ENCODE data around the gene ZNFX1. TPM values are rescaled to one million over a fixed set of nuclear protein-coding genes. Genes with fewer than 3 reads are reported as not detected.
A peak's percentile ranks its signal among the peaks of the same experiment; 100 is the strongest.

Gene ZNFX1
- total and polyA plus RNA-seq, 2 donors (not counting 1 experiment from before 2014, with no cell fraction given), result 10.3 to 37.9 TPM

GRCh38 chr20:49291200-49291599 lies 13.3 kb upstream of the ZNFX1 start:
- Histone ChIP-seq H3K9me3 (ENCODE audit: control extremely low read depth in 1 of 3, control insufficient read depth in 2 of 3, insufficient read depth in 1 of 3, low read length in 2 of 3) (peaks cover 4 to 42% (median 27%) of the 10 kb centered on the region in 3 donors), H3K36me3 (replicated peaks in 1 of 2; ENCODE audit: control extremely low read depth in 1 of 2, control insufficient read depth in 1 of 2, extremely low read depth in 1 of 2, insufficient read depth in 2 of 2, low read length in 1 of 2) (peaks cover 24 to 68% of the 10 kb centered on the region in 2 experiments), H3K27ac (ENCODE audit: low read length in 2 of 2) (no peak overlapping the region), H3K79me2 (ENCODE audit: control insufficient read depth, insufficient read depth, low read length) (peaks cover 39% of the 10 kb centered on the region), H3K4me2 (replicated peaks; ENCODE audit: low read depth, low read length, poor library complexity, severe bottlenecking) (no peak overlapping the region), H3K4me3 (ENCODE audit: control extremely low read depth in 1 of 5, extremely low read depth in 1 of 5, insufficient read depth in 1 of 5, low read depth in 2 of 5, low read length in 4 of 5) (no peak overlapping the region), H2AFZ (ENCODE audit: insufficient read depth, low read depth, low read length, poor library complexity, severe bottlenecking) (no peak overlapping the region), H3K9ac (ENCODE audit: low read length) (no peak overlapping the region), H3K4me1 (ENCODE audit: control insufficient read depth in 2 of 2, insufficient read depth in 2 of 2, low read length in 2 of 2) (peaks cover 0 to 12% of the 10 kb centered on the region in 2 donors), H4K20me1 (ENCODE audit: control insufficient read depth, insufficient read depth, low read length, poor library complexity, severe bottlenecking) (peaks cover 49% of the 10 kb centered on the region), H3K27me3 (replicated peaks in 1 of 4; ENCODE audit: control extremely low read depth in 1 of 4, control insufficient read depth in 3 of 4, insufficient read depth in 4 of 4, low read length in 3 of 4) (no peaks in the 10 kb centered on the region)
- ChIA-PET POLR2A (no interaction called here), CTCF (interaction anchor here (1.0 kb wide), 1 partner anchor 44 kb away, joined by 3 read pairs; no protein-coding TSS in a partner anchor)
- TF ChIP-seq CTCF (IDR thresholded peaks at IDR 0.05), result no peak
- no peak for TF ChIP-seq EZH2 (IDR thresholded peaks at IDR 0.05; ENCODE audit: borderline replicate concordance, insufficient read depth, low read depth, low read length, poor library complexity, severe bottlenecking)
- intact Hi-C loops (cut with micrococcal nuclease), result no loop called here
- Mint-ChIP-seq H3K27ac (peak overlapping the region; percentile 28), H3K9me3 (ENCODE audit: insufficient read depth) (peaks cover 22% of the 10 kb centered on the region), H3K4me3 (peak overlapping the region; percentile 13), H3K4me1 (peaks cover 21% of the 10 kb centered on the region), H3K27me3 (no peaks in the 10 kb centered on the region)
- no peak for ATAC-seq (ENCODE audit: low read depth)
- WGBS (ENCODE audit: insufficient coverage), result no CpG with 5 or more reads among the region's 1 CpG
- no peak for DNase-seq

GRCh38 chr20:49290608-49291191 lies 12.8 kb upstream of the ZNFX1 start:
- no peak for TF ChIP-seq EZH2 (IDR thresholded peaks at IDR 0.05; ENCODE audit: borderline replicate concordance, insufficient read depth, low read depth, low read length, poor library complexity, severe bottlenecking)
- TF ChIP-seq CTCF (IDR thresholded peaks at IDR 0.05), result no peak
- ATAC-seq (ENCODE audit: low read depth) (no peak), DNase-seq (no peak)
- Mint-ChIP-seq H3K9me3 (ENCODE audit: insufficient read depth) (peaks cover 22% of the 10 kb centered on the region), H3K4me1 (peaks cover 21% of the 10 kb centered on the region), H3K27me3 (no peaks in the 10 kb centered on the region), H3K4me3 (no peak overlapping the region), H3K27ac (peak overlapping the region; percentile 22)
- peaks cover 54% of the 10 kb centered on the region for H4K20me1 ChIP-seq (ENCODE audit: control insufficient read depth, insufficient read depth, low read length, poor library complexity, severe bottlenecking)
- POLR2A ChIA-PET, result no interaction called here
- peaks cover 4 to 47% (median 32%) of the 10 kb centered on the region in 3 donors for H3K9me3 ChIP-seq (ENCODE audit: control extremely low read depth in 1 of 3, control insufficient read depth in 2 of 3, insufficient read depth in 1 of 3, low read length in 2 of 3)
- H3K4me3 ChIP-seq (ENCODE audit: control extremely low read depth in 1 of 5, extremely low read depth in 1 of 5, insufficient read depth in 1 of 5, low read depth in 2 of 5, low read length in 4 of 5), result no peak overlapping the region
- H3K27me3 ChIP-seq (replicated peaks in 1 of 4; ENCODE audit: control extremely low read depth in 1 of 4, control insufficient read depth in 3 of 4, insufficient read depth in 4 of 4, low read length in 3 of 4), result no peaks in the 10 kb centered on the region
- no peak overlapping the region for H2AFZ ChIP-seq (ENCODE audit: insufficient read depth, low read depth, low read length, poor library complexity, severe bottlenecking)
- H3K36me3 ChIP-seq (replicated peaks in 1 of 2; ENCODE audit: control extremely low read depth in 1 of 2, control insufficient read depth in 1 of 2, extremely low read depth in 1 of 2, insufficient read depth in 2 of 2, low read length in 1 of 2), result peaks cover 28 to 70% of the 10 kb centered on the region in 2 experiments
- H3K79me2 ChIP-seq (ENCODE audit: control insufficient read depth, insufficient read depth, low read length), result peaks cover 44% of the 10 kb centered on the region
- no peak overlapping the region for H3K27ac ChIP-seq (ENCODE audit: low read length in 2 of 2)
- no peak overlapping the region for H3K9ac ChIP-seq (ENCODE audit: low read length)
- CTCF ChIA-PET, result interaction anchor here (1.0 kb wide), 1 partner anchor 44 kb away, joined by 3 read pairs; no protein-coding TSS in a partner anchor
- intact Hi-C loops (cut with micrococcal nuclease), result no loop called here
- 95% methylated on average over 6 of the region's 6 CpGs for WGBS (ENCODE audit: insufficient coverage)
- no peak overlapping the region for H3K4me2 ChIP-seq (replicated peaks; ENCODE audit: low read depth, low read length, poor library complexity, severe bottlenecking)
- peaks cover 0 to 12% of the 10 kb centered on the region in 2 donors for H3K4me1 ChIP-seq (ENCODE audit: control insufficient read depth in 2 of 2, insufficient read depth in 2 of 2, low read length in 2 of 2)

All from B cell (primary cell).